HUDEP-2 (cell line): Measurements from ENCODE around the gene ZBTB21.
"Not testable (repeated sequence)": the region's sequence is repeated elsewhere in the genome, so short reads cannot be mapped to it uniquely, and the experiment has no call there.

Source experiments
- DNase-seq, 76 experiments: peaks; one replicate each; lab custom pipeline; 2025; ENCODE audit not compliant: unreplicated experiment in 76 of 76; lab: John Stamatoyannopoulos, UW

ZBTB21 gene

GRCh38 chr21:41995577-41995976 lies 14.6 kb downstream of the ZBTB21 start:
- DNase-seq = no peak

GRCh38 chr21:41994613-41995012 lies 15.5 kb downstream of the ZBTB21 start:
- not testable (repeated sequence) for DNase-seq

GRCh38 chr21:41993744-41994143 lies 16.4 kb downstream of the ZBTB21 start:
- no peak for DNase-seq

- no peak for DNase-seq
Observed at GRCh38 chr21:41992576-41992975, 17.6 kb downstream of the ZBTB21 start.

GRCh38 chr21:41991659-41992058 lies 18.5 kb downstream of the ZBTB21 start:
- DNase-seq = no peak

- no peak for DNase-seq
Observed at GRCh38 chr21:41989698-41990097, 20.5 kb downstream of the ZBTB21 start.

- DNase-seq = no peak
Observed at GRCh38 chr21:41987310-41987709, 22.9 kb downstream of the ZBTB21 start.

GRCh38 chr21:41985662-41986416 lies 24.3 kb downstream of the ZBTB21 start:
- DNase-seq = no peak

GRCh38 chr21:41983229-41983628 lies 26.9 kb downstream of the ZBTB21 start:
- DNase-seq = no peak

GRCh38 chr21:41980561-41980960 lies 29.6 kb downstream of the ZBTB21 start:
- no peak for DNase-seq

GRCh38 chr21:41979751-41980369 lies 30.3 kb downstream of the ZBTB21 start:
- no peak for DNase-seq

GRCh38 chr21:41979335-41979734 lies 30.8 kb downstream of the ZBTB21 start:
- DNase-seq = no peak

- DNase-seq = no peak
Observed at GRCh38 chr21:41977034-41977950, 32.9 kb downstream of the ZBTB21 start.

- no peak for DNase-seq
Observed at GRCh38 chr21:41976611-41977010, 33.5 kb downstream of the ZBTB21 start.

GRCh38 chr21:41975391-41976272 lies 34.5 kb downstream of the ZBTB21 start:
- DNase-seq = peak in 2 of 76 experiments; percentile 19

- DNase-seq = no peak
Observed at GRCh38 chr21:41974752-41975053, 35.5 kb downstream of the ZBTB21 start.

- no peak for DNase-seq
Observed at GRCh38 chr21:41973861-41974751, 36.1 kb downstream of the ZBTB21 start.

GRCh38 chr21:41973427-41973831 lies 36.7 kb downstream of the ZBTB21 start:
- no peak for DNase-seq

- no peak for DNase-seq
Observed at GRCh38 chr21:41972511-41973205, 37.5 kb downstream of the ZBTB21 start.
